ENCODE measurements around the gene MEGF9.

GRCh38 chr9:120688758-120689157 lies 25.5 kb downstream of the MEGF9 start:
- TF ChIP-seq POLR2A (IDR thresholded peaks at IDR 0.05) (no peak), CTCF (IDR thresholded peaks at IDR 0.05) (no peak)

Data from tibial nerve (tissue), 3 donors.